Measurements from ENCODE around the gene TMCO4. TPM values are rescaled to one million over a fixed set of nuclear protein-coding genes. Genes with fewer than 3 reads are reported as not detected.

The TMCO4 gene
- total RNA-seq, 4 donors from 2014 or later: 22.5 to 26.2 (median 23.8) TPM

GRCh38 chr1:19743180-19743579 is 56.5 kb downstream of the TMCO4 start:
- TF ChIP-seq CTCF (IDR thresholded peaks at IDR 0.05; ENCODE audit: low read depth): no peak

- TF ChIP-seq CTCF (IDR thresholded peaks at IDR 0.05; ENCODE audit: low read depth): no peak
These were observed 60.1 kb downstream of the TMCO4 start for GRCh38 chr1:19739628-19740027.

- TF ChIP-seq CTCF (IDR thresholded peaks at IDR 0.05; ENCODE audit: low read depth): no peak
These were observed 61.0 kb downstream of the TMCO4 start for GRCh38 chr1:19738669-19739068.

GRCh38 chr1:19738076-19738475 is 61.6 kb downstream of the TMCO4 start:
- no peak for TF ChIP-seq CTCF (IDR thresholded peaks at IDR 0.05; ENCODE audit: low read depth)

GRCh38 chr1:19737104-19737825 is 62.5 kb downstream of the TMCO4 start:
- TF ChIP-seq CTCF (IDR thresholded peaks at IDR 0.05; ENCODE audit: low read depth): no peak

- no peak for TF ChIP-seq CTCF (IDR thresholded peaks at IDR 0.05; ENCODE audit: low read depth)
These were observed 64.1 kb downstream of the TMCO4 start for GRCh38 chr1:19735440-19736127.

- TF ChIP-seq CTCF (IDR thresholded peaks at IDR 0.05; ENCODE audit: low read depth): no peak
These were observed 65.2 kb downstream of the TMCO4 start for GRCh38 chr1:19734472-19734999.

All from subcutaneous adipose tissue (tissue), 4 donors.